ENCODE data around the gene PTBP2. TPM values are rescaled to one million over a fixed set of nuclear protein-coding genes. Genes with fewer than 3 reads are reported as not detected.

Gene PTBP2
- total and polyA plus RNA-seq, 2 donors (not counting 1 experiment from before 2014, with no cell fraction given): 18.7 to 33.6 TPM

- Histone ChIP-seq H4K20me1 (ENCODE audit: control insufficient read depth, insufficient read depth, low read length, poor library complexity, severe bottlenecking) (no peaks in the 10 kb centered on the region), H3K9ac (ENCODE audit: low read length) (no peak overlapping the region), H3K27ac (ENCODE audit: low read length in 2 of 2) (no peak overlapping the region), H3K4me3 (ENCODE audit: control extremely low read depth in 1 of 5, extremely low read depth in 1 of 5, insufficient read depth in 1 of 5, low read depth in 2 of 5, low read length in 4 of 5) (no peak overlapping the region), H2AFZ (ENCODE audit: insufficient read depth, low read depth, low read length, poor library complexity, severe bottlenecking) (no peak overlapping the region), H3K36me3 (replicated peaks in 1 of 2; ENCODE audit: control extremely low read depth in 1 of 2, control insufficient read depth in 1 of 2, extremely low read depth in 1 of 2, insufficient read depth in 2 of 2, low read length in 1 of 2) (peaks cover 26% of the 10 kb centered on the region in 2 experiments), H3K4me1 (ENCODE audit: control insufficient read depth in 2 of 2, insufficient read depth in 2 of 2, low read length in 2 of 2) (no peaks in the 10 kb centered on the region), H3K27me3 (replicated peaks in 1 of 4; ENCODE audit: control extremely low read depth in 1 of 4, control insufficient read depth in 3 of 4, insufficient read depth in 4 of 4, low read length in 3 of 4) (no peaks in the 10 kb centered on the region), H3K9me3 (ENCODE audit: control extremely low read depth in 1 of 3, control insufficient read depth in 2 of 3, insufficient read depth in 1 of 3, low read length in 2 of 3) (no peaks in the 10 kb centered on the region), H3K4me2 (replicated peaks; ENCODE audit: low read depth, low read length, poor library complexity, severe bottlenecking) (no peak overlapping the region), H3K79me2 (ENCODE audit: control insufficient read depth, insufficient read depth, low read length) (peaks cover 4% of the 10 kb centered on the region)
- Mint-ChIP-seq H3K4me3 (no peak overlapping the region), H3K9me3 (ENCODE audit: insufficient read depth) (no peaks in the 10 kb centered on the region), H3K4me1 (no peaks in the 10 kb centered on the region), H3K27me3 (no peaks in the 10 kb centered on the region), H3K27ac (no peak overlapping the region)
- ChIA-PET CTCF (interaction anchor here (0.6 kb wide), 1 partner anchor 612 kb away, joined by 3 read pairs; no protein-coding TSS in a partner anchor), POLR2A (no interaction called here)
- intact Hi-C loops (cut with micrococcal nuclease): loop anchor here (10.0 kb wide), 1 partner anchor 48 kb away; the partner anchor contains the start of gene PTBP2
- no CpG with 5 or more reads among the region's 4 CpGs for WGBS (ENCODE audit: insufficient coverage)
- ATAC-seq (ENCODE audit: low read depth) (no peak), DNase-seq (no peak)
- no peak for TF ChIP-seq EZH2 (IDR thresholded peaks at IDR 0.05; ENCODE audit: borderline replicate concordance, insufficient read depth, low read depth, low read length, poor library complexity, severe bottlenecking)
- no peak for TF ChIP-seq CTCF (IDR thresholded peaks at IDR 0.05)
Measured at GRCh38 chr1:96772972-96773371, 51.4 kb downstream of the PTBP2 start.

- ChIA-PET CTCF (no interaction called here), POLR2A (no interaction called here)
- Histone ChIP-seq H3K4me3 (ENCODE audit: control extremely low read depth in 1 of 5, extremely low read depth in 1 of 5, insufficient read depth in 1 of 5, low read depth in 2 of 5, low read length in 4 of 5) (no peak overlapping the region), H2AFZ (ENCODE audit: insufficient read depth, low read depth, low read length, poor library complexity, severe bottlenecking) (no peak overlapping the region), H3K27me3 (replicated peaks in 1 of 4; ENCODE audit: control extremely low read depth in 1 of 4, control insufficient read depth in 3 of 4, insufficient read depth in 4 of 4, low read length in 3 of 4) (no peaks in the 10 kb centered on the region), H3K9me3 (ENCODE audit: control extremely low read depth in 1 of 3, control insufficient read depth in 2 of 3, insufficient read depth in 1 of 3, low read length in 2 of 3) (no peaks in the 10 kb centered on the region), H3K36me3 (replicated peaks in 1 of 2; ENCODE audit: control extremely low read depth in 1 of 2, control insufficient read depth in 1 of 2, extremely low read depth in 1 of 2, insufficient read depth in 2 of 2, low read length in 1 of 2) (peaks cover 16 to 26% of the 10 kb centered on the region in 2 experiments), H3K27ac (ENCODE audit: low read length in 2 of 2) (no peak overlapping the region), H3K79me2 (ENCODE audit: control insufficient read depth, insufficient read depth, low read length) (no peaks in the 10 kb centered on the region), H3K4me1 (ENCODE audit: control insufficient read depth in 2 of 2, insufficient read depth in 2 of 2, low read length in 2 of 2) (no peaks in the 10 kb centered on the region), H3K9ac (ENCODE audit: low read length) (no peak overlapping the region), H3K4me2 (replicated peaks; ENCODE audit: low read depth, low read length, poor library complexity, severe bottlenecking) (no peak overlapping the region), H4K20me1 (ENCODE audit: control insufficient read depth, insufficient read depth, low read length, poor library complexity, severe bottlenecking) (no peaks in the 10 kb centered on the region)
- Mint-ChIP-seq H3K27ac (no peak overlapping the region), H3K9me3 (ENCODE audit: insufficient read depth) (no peaks in the 10 kb centered on the region), H3K4me3 (no peak overlapping the region), H3K4me1 (no peaks in the 10 kb centered on the region), H3K27me3 (no peaks in the 10 kb centered on the region)
- DNase-seq (no peak), ATAC-seq (ENCODE audit: low read depth) (no peak)
- no peak for TF ChIP-seq EZH2 (IDR thresholded peaks at IDR 0.05; ENCODE audit: borderline replicate concordance, insufficient read depth, low read depth, low read length, poor library complexity, severe bottlenecking)
- no peak for TF ChIP-seq CTCF (IDR thresholded peaks at IDR 0.05)
- intact Hi-C loops (cut with micrococcal nuclease): no loop called here
Measured at GRCh38 chr1:96782206-96782605, 60.6 kb downstream of the PTBP2 start.

Data from B cell (primary cell).